GM10266 (cell line): ENCODE measurements around the gene NFIC.

ENCODE experiments used
- DNase-seq: peaks from one replicate; pipeline ENCODE4 v3.0.0; 2012; ENCODE audit errors: extremely low spot score
- CTCF ChIP-seq: IDR thresholded peaks from 2 replicates; pipeline ENCODE4 v1.5.1; 2012; ENCODE audit warnings: mild to moderate bottlenecking, low read depth; ENCODE audit not compliant: control insufficient read depth, insufficient read depth; ENCODE audit errors: missing control alignments

Gene NFIC

GRCh38 chr19:3361384-3362216 is 4.8 kb upstream of the NFIC start:
- no peak for DNase-seq
- TF ChIP-seq CTCF, result no peak

GRCh38 chr19:3362217-3362906 is 4.0 kb upstream of the NFIC start:
- TF ChIP-seq CTCF, result no peak
- DNase-seq, result no peak

GRCh38 chr19:3363841-3364500 is 2.4 kb upstream of the NFIC start:
- no peak for DNase-seq

GRCh38 chr19:3364501-3364858 is 1.9 kb upstream of the NFIC start:
- no peak for TF ChIP-seq CTCF
- no peak for DNase-seq

More at GRCh38 chr19:3363841-3364500, 2.4 kb upstream of the NFIC start:
- TF ChIP-seq CTCF, result no peak

- DNase-seq, result no peak
Observed at GRCh38 chr19:3365093-3365835, 1.1 kb upstream of the NFIC start.

More at GRCh38 chr19:3365093-3365835, 1.1 kb upstream of the NFIC start:
- TF ChIP-seq CTCF, result no peak
